ENCODE results near the gene PPP1R14B.
"Not testable (repeated sequence)": the region's sequence is repeated elsewhere in the genome, so short reads cannot be mapped to it uniquely, and the experiment has no call there.

Gene PPP1R14B

GRCh38 chr11:64249038-64249437 lies 2.3 kb upstream of the PPP1R14B start:
- no peak for DNase-seq (ENCODE audit: low read depth in 1 of 2, low spot score in 1 of 2)
- Histone ChIP-seq H3K27me3 (ENCODE audit: insufficient read depth, poor library complexity, severe bottlenecking) (no peaks in the 10 kb centered on the region), H3K4me3 (replicated peaks; ENCODE audit: insufficient read depth, low read length) (no peak overlapping the region), H3K27ac (replicated peaks) (no peak overlapping the region)
- TF ChIP-seq POLR2AphosphoS5 (IDR thresholded peaks at IDR 0.05; ENCODE audit: low read depth) (no peak), SPI1 (IDR thresholded peaks at IDR 0.05; ENCODE audit: borderline replicate concordance, low read depth) (no peak), GABPA (IDR thresholded peaks at IDR 0.05; ENCODE audit: low read depth) (no peak), CTCF (IDR thresholded peaks at IDR 0.05; ENCODE audit: insufficient read depth, low read length) (no peak), REST (IDR thresholded peaks at IDR 0.05; ENCODE audit: insufficient replicate concordance, low read depth) (no peak)

- DNase-seq (ENCODE audit: low read depth in 1 of 2, low spot score in 1 of 2): no peak
- no peak overlapping the region for H3K27ac ChIP-seq (replicated peaks)
- TF ChIP-seq SPI1 (IDR thresholded peaks at IDR 0.05; ENCODE audit: borderline replicate concordance, low read depth): no peak
- no peak for TF ChIP-seq CTCF (IDR thresholded peaks at IDR 0.05; ENCODE audit: insufficient read depth, low read length)
- no peak for TF ChIP-seq REST (IDR thresholded peaks at IDR 0.05; ENCODE audit: insufficient replicate concordance, low read depth)
- TF ChIP-seq POLR2AphosphoS5 (IDR thresholded peaks at IDR 0.05; ENCODE audit: low read depth): no peak
- TF ChIP-seq GABPA (IDR thresholded peaks at IDR 0.05; ENCODE audit: low read depth): no peak
- no peak overlapping the region for H3K4me3 ChIP-seq (replicated peaks; ENCODE audit: insufficient read depth, low read length)
- no peaks in the 10 kb centered on the region for H3K27me3 ChIP-seq (ENCODE audit: insufficient read depth, poor library complexity, severe bottlenecking)
Measured at GRCh38 chr11:64248578-64248977, 1.8 kb upstream of the PPP1R14B start.

GRCh38 chr11:64247729-64248531 lies 1.2 kb upstream of the PPP1R14B start:
- Histone ChIP-seq H3K4me3 (replicated peaks; ENCODE audit: insufficient read depth, low read length) (peak overlapping the region; percentile 65; the same call in 1 of the 2 replicates), H3K27me3 (ENCODE audit: insufficient read depth, poor library complexity, severe bottlenecking) (no peaks in the 10 kb centered on the region), H3K27ac (replicated peaks) (no peak overlapping the region; the same call in 1 of the 2 replicates)
- TF ChIP-seq CTCF (IDR thresholded peaks at IDR 0.05; ENCODE audit: insufficient read depth, low read length) (no peak), POLR2AphosphoS5 (IDR thresholded peaks at IDR 0.05; ENCODE audit: low read depth) (no peak), GABPA (IDR thresholded peaks at IDR 0.05; ENCODE audit: low read depth) (no peak), REST (IDR thresholded peaks at IDR 0.05; ENCODE audit: insufficient replicate concordance, low read depth) (no peak), SPI1 (IDR thresholded peaks at IDR 0.05; ENCODE audit: borderline replicate concordance, low read depth) (no peak)
- no peak for DNase-seq (ENCODE audit: low read depth in 1 of 2, low spot score in 1 of 2)

DNA sequence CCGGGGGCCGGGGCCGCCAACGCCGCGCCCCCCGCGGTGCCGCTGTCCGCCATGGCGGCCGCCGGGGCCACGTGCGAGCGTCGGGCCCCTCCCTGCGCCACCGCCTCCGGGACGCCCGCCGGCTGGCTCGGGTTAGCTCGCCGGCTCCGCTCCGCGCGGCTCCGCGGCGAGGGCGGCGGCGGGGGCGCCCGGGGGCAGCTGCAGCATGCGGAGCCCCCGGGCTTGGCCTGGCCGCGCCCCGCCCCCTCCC lies 197 bp downstream of the PPP1R14B start:
- H3K27me3 ChIP-seq (ENCODE audit: insufficient read depth, poor library complexity, severe bottlenecking); DNase-seq (ENCODE audit: low read depth in 1 of 2, low spot score in 1 of 2): not testable (repeated sequence)
- Histone ChIP-seq H3K4me3 (replicated peaks; ENCODE audit: insufficient read depth, low read length) (peak overlapping the region; percentile 81), H3K27ac (replicated peaks) (peak overlapping the region; percentile 93)
